ELR (cell line): ENCODE measurements around the gene TRAPPC2.

ENCODE experiments used
- DNase-seq: peaks from one replicate; pipeline ENCODE4 v3.0.0-alpha.2; 2015; ENCODE audit warnings: low read depth

The TRAPPC2 gene

GRCh38 chrX:13734278-13735172 is at the start of gene TRAPPC2, which contains the start of gene OFD1:
TSS of gene TRAPPC2 (minus strand) at chrX:13734620. CDS start at chrX:13719963, 14,657 bp downstream.
TSS of gene OFD1 (plus strand) at chrX:13734748. CDS start at chrX:13735072, 324 bp downstream.
- DNase-seq: peak; percentile 93

- no peak for DNase-seq
These were observed 46.5 kb upstream of the TRAPPC2 start for GRCh38 chrX:13780868-13781427.

- peak; percentile 43 for DNase-seq
These were observed 44.5 kb upstream of the TRAPPC2 start for GRCh38 chrX:13778916-13779315.

GRCh38 chrX:13776387-13776786 is 42.0 kb upstream of the TRAPPC2 start:
- DNase-seq: no peak

GRCh38 chrX:13775837-13776236 is 41.4 kb upstream of the TRAPPC2 start:
- DNase-seq: no peak

- no peak for DNase-seq
These were observed 40.3 kb upstream of the TRAPPC2 start for GRCh38 chrX:13774696-13775095.

GRCh38 chrX:13770013-13770535 is 35.7 kb upstream of the TRAPPC2 start:
- no peak for DNase-seq

GRCh38 chrX:13768939-13769338 is 34.5 kb upstream of the TRAPPC2 start:
- DNase-seq: no peak

GRCh38 chrX:13764765-13765164 is 30.3 kb upstream of the TRAPPC2 start:
- DNase-seq: no peak

GRCh38 chrX:13764281-13764680 is 29.9 kb upstream of the TRAPPC2 start:
- no peak for DNase-seq

GRCh38 chrX:13763489-13763888 is 29.1 kb upstream of the TRAPPC2 start:
- DNase-seq: no peak

GRCh38 chrX:13761606-13762414 is 27.4 kb upstream of the TRAPPC2 start:
- DNase-seq: no peak

GRCh38 chrX:13760426-13760825 is 26.0 kb upstream of the TRAPPC2 start:
- no peak for DNase-seq

- DNase-seq: no peak
These were observed 24.8 kb upstream of the TRAPPC2 start for GRCh38 chrX:13759152-13759718.

- no peak for DNase-seq
These were observed 22.0 kb upstream of the TRAPPC2 start for GRCh38 chrX:13756381-13756780.

- DNase-seq: no peak
These were observed 20.8 kb upstream of the TRAPPC2 start for GRCh38 chrX:13755254-13755653.

- no peak for DNase-seq
These were observed 20.3 kb upstream of the TRAPPC2 start for GRCh38 chrX:13754765-13755164.

GRCh38 chrX:13752646-13753045 is 18.2 kb upstream of the TRAPPC2 start:
- no peak for DNase-seq

- peak; percentile 25 for DNase-seq
These were observed 17.7 kb upstream of the TRAPPC2 start for GRCh38 chrX:13752141-13752540.

- no peak for DNase-seq
These were observed 16.4 kb upstream of the TRAPPC2 start for GRCh38 chrX:13750812-13751211.

- peak; percentile 65 for DNase-seq
These were observed 15.8 kb upstream of the TRAPPC2 start for GRCh38 chrX:13750204-13750603.

GRCh38 chrX:13748486-13748885 is 14.1 kb upstream of the TRAPPC2 start:
- DNase-seq: peak; percentile 18
